DMS 273 (cell line): ENCODE data around the gene USH1C.

Source experiments
- DNase-seq: peaks from one replicate; lab custom pipeline; 2025; ENCODE audit not compliant: unreplicated experiment; lab: John Stamatoyannopoulos, UW

The USH1C gene

DNA sequence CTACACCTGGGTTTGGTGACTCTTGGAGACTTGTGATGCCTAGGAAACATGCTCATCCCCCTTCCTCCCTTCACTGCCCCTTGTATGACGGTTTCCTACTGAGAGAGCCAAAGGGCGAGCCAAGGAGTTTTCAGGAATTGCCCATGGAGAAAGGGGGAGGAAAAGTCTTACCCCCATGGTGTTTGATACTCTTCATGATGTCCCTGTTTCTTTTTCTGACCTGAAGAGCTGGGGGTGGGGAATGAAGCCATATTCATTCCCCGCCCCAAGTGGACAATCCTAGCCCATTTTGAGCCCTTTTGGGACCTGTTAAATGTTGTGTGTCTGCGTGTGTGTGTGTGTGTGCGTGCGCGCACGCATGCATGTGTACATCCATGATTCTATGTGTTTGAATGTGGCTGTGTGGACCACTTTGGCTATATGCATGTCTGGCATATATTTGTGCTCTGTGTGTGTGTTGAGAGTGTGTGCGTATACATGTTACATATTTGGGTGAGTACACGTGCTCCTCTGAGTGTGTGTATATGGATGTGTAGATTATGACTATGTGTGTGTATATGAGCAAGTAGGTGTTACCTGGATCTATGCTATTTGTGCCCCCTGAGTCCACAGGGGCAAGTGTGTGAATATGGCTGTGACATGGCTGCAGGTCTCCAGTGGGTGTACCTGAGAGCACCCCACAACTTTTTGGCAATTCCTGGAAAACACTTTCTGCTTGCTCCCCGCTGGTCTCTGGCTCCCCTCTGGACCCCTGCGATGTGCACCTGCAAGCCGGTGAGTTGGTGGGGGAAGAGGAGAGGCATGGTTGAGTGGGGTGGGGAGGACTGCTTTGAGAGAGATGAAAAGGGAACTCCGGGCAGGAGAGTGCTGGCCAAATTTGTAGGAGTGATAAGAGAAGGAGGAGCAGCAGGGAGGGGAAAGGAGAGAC, 27.5 kb upstream of the USH1C start:
- DNase-seq, result no peak

DNA sequence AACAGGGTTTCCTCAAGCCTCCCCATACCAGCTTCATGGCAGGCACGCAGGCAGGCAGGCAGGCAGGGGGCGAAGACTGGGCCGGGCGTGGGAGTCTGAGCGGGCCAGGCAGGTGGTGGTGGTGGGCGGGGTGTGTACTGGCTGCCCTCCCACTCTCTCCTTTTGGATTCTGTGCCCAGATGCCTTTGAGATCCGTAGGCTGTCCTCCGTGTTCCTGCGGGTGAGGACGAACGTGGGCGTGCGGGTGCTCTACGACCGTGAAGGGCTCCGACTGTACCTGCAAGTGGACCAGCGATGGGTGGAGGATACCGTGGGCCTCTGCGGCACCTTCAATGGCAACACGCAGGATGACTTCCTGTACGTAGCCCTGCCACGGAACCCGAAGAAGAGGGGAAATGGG, 25.8 kb upstream of the USH1C start:
- no peak for DNase-seq

DNA sequence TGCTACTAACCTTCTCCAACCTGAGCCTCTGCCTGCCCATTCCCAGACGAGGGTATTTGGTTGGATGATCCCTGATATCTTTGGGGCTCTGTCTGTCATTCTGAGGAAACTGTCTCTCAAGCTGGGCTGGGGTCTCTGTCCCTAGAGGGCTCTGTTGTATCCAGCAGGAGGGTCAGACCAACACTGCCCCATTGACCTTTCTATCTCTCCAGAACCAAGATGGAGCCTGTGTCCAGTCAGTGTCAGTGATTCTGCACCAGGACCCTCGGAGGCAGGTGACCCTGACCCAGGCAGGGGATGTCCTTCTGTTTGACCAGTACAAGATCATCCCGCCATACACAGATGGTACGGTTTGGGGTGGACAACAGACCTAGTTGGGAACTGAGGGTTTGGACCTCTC, 24.7 kb upstream of the USH1C start:
- DNase-seq, result no peak

DNA sequence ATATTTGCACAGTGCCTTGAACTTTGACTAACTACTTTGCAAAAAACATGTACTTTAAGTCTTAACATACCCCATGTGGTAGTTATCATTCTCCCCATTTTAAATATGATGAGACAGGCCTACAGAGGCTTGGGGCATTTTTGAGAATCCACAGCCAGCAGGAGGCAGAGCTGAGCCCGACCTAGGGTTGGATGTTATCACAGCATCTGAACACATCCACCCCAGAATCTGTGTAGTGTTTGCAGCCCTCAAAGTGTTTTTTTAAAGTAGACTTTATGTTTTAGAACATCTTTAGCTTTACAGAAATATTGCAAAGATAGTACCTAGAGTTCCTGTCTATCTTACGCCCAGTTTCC, 20.4 kb upstream of the USH1C start:
- DNase-seq, result peak; percentile 12

DNA sequence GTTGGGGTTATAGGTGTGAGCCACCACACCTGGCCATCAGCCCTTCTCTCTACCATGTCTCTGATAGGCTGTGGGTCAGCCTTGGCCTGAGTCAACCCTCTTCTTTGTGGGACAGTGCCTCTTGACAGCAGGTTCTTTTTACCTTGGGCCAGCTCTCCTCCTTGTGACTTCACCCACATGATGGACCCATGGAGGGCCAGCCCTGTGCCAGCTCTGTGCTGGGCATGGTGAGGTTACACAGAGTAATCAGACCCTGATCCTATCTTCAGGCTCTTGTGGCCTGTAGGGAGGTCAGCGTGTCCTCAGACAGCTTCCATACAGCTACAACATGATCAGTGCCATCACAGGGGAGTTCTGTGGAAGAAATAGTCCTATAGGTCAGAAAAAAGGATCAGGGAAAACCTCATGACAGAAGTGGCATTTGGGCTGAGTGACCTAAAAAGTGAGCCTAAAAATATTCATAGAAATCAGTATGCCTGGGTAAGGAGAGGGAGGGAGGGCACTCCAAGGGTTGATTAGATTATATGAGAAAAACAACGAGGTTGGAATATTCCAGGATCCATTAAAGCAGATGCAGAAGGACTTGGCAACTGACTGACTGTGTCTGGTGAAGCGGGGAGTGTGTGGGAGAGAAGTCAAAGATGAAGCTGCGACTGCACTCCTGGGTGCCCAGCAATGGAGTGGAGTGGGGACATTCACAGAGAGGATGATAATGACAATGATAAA, 19.9 kb upstream of the USH1C start:
- no peak for DNase-seq

DNA sequence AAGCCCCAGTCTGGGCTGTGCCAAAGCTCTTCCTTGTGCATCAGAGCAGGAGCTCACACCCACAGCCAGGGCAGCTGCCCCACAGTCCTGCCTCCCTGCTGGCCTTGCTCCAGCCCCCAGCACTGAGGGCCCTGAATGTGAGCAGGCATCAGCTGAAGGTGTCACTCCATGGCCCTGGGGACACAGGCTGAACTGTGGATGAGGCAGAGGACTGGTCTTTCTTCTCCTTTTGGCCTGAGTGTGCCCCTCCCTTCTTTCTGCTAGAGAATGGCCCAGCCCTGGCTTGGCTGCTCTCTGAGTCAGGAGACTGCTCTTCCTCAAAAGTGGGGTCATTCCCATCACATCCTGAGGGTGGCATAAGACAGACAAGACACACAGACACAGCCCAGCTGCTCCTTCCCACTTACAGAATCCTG, 19.0 kb upstream of the USH1C start:
- DNase-seq, result peak; percentile 32

DNA sequence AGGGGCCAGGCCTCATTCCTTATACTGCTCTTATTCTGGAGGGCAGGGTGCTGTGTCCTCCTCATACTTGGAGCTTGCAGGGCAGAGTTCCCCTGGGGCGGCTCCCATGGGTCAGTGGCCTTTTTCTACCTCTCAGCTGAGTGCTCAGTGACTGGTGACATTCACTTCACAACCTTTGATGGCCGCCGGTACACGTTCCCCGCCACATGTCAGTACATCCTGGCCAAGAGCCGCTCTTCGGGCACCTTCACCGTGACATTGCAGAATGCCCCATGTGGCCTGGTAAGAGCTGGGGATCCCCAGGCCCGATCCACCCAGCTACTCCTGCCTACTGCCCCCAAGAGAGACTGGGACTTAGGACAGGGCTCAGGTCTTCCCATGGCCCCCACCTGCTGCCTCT, 17.3 kb upstream of the USH1C start:
- DNase-seq, result no peak

DNA sequence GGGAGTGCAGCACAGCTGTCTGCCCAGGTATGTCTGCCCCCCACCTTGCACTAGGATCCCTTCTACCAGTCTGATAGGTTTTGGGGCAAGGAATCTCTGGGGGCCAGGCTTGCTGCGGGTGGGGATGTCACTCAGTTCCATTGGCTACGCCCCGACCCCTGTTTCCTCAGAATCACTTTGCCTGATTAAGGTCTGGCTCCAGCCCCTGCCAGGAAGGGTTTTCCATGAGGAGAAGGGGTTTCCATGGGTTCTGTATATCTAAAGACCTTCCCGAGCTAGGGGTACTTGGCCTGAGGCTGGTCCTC, 16.8 kb upstream of the USH1C start:
- no peak for DNase-seq

DNA sequence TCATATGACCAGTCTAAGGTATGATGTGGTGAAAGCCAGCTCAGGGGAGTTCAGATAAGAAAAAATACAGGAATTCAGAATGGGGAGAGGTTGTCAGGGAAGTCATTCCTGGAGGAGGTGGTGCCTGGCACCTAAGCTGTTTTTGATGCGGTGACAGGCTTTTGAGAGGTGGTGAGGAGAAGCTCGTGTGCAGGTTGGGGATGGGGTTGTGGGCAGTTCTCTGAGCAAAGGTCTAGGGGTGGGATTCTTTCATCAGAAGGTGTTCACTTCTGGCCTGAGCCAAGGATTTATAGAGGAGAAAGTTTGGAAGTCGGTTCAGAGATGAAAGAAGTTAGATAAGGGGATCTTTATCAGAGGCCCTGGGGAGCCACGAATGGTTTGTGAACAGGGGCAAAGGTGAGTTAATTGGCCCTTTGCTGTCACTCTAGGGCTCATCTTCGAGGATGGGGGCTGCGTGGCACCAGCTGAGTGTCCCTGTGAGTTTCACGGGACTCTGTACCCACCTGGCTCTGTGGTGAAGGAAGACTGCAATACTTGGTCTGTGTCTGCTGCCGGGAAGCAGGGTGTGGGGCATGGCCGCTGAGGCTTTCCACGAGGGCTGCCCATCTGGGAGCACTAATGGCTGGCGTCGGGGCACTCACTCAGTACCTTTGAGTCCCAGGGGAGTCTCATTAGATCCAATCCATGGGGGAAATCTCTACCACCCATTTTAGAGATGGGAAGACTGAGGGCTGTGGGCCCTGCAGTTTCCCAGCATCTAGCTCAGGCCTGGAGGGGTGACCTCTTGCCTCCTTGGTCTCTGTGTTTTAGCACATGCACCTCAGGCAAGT, 16.3 kb upstream of the USH1C start:
- no peak for DNase-seq

DNA sequence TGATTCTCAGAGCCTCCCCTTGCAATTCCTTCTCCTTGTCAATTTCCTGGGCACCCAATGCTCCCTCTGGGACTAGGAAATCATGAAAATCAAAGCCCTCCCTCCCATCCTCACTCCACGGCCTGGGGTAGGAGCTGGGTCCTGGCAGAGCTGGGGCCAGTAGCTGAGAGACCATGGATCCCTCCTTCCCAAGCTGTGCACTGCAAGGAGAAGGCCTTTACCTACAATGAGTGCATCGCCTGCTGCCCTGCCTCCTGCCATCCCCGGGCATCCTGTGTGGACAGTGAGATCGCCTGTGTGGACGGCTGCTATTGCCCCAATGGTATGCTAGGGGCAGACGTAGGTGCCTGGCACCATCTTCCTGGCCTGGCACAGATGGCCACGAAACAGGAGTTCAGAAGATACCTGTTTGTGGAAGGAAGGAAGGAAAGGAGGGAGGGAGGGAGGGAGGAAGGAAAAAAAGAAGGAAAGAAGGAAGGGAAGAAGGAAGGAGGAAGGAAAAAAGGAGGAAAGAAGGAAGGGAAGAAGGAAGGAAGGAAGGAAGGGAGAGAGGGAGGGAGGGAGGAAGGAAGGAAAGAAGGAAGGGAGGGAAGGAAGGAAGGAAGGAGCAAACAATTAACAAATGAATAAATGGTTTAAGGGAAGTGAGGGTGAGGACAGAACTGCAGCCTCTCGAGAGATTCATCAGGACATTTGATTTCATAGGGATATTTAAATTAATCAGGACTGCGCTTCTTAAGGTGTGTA, 15.3 kb upstream of the USH1C start:
- no peak for DNase-seq

DNA sequence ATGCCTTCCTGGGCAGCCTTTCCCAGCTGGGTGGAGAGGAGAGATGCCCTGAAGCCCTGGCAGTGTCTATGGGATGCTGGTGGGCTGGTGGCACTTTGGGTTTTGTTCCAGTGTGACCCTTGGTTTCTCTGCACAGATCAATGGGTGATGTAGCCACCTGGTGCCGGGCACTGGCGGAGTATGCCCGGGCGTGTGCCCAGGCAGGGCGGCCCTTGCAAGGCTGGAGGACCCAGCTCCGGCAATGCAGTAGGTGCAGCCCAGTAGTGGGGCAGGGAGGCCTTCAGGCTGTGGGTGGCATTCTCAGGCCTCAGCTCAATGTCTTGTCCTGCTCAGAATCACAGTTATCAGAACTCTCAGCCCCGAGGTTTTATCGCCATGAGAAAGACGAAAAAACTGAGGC, 14.7 kb upstream of the USH1C start:
- no peak for DNase-seq

DNA sequence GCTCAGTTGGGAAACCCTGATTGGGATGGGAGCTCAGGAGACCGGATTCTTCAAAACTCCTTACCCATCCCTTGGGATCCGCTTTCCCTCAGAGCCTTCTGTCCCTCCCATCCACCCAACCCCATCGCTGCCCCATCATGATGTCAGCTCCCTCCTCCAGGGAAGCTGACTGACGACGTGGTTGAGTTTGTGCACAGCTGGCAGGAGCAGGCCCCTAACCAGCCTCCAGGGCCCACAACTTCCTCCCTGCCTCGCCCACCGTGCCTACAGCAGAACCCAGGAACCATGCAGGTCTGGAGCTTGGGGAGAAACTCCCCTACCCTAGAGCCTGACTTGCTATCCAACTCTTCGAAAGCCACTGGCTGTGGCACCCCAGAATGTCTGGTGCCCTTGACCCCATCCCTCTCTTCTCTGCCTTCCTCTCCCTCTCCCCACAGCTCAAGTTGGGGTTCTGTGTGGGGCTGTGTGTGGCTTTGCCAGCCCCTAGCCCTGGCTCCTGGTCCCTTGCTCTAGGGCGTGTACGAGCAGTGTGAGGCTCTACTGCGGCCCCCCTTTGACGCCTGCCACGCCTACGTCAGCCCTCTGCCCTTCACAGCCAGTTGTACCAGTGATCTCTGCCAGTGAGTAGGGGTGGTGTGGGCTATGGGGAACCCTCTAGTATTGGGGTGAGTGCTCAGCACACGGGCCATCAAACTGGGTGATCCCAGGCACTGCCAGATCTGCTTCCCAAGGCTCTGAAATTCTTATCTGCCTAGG, 14.0 kb upstream of the USH1C start:
- no peak for DNase-seq

DNA sequence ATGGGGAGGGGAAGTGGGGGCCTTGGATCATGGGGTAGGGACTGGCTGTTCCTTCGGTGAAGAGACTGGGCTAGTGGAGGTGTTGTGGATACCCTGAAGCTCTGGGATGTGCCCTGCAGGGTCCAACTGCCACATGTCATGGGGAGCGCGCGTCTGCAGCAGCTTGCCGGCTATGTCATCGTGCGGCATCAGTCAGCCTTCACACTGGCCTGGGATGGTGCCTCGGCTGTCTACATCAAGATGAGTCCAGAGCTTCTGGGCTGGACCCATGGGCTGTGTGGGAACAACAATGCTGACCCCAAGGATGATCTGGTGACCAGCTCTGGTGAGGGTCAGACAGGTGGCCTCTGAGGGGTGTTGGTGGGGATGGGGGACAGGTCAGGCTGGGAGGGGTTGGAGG, 12.8 kb upstream of the USH1C start:
- DNase-seq, result no peak

DNA sequence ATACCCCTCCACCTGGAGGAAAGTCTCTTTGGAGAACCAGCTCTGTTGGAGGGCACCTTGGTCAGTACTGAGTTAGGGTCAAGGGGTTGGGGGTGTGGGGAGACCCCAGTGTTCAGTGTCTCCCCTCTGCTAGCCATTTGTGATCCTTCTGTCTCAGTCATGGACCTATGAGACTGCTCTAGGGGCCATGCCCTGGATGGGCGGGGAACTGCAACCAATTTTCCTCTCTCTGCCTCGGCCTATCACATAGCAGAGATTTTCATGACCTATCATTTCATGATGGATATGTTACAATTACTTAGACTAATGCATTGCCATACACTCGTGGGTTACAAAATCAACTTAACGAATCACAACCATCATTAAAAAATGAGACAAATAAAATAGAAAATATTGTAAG, 10.3 kb upstream of the USH1C start:
- no peak for DNase-seq

DNA sequence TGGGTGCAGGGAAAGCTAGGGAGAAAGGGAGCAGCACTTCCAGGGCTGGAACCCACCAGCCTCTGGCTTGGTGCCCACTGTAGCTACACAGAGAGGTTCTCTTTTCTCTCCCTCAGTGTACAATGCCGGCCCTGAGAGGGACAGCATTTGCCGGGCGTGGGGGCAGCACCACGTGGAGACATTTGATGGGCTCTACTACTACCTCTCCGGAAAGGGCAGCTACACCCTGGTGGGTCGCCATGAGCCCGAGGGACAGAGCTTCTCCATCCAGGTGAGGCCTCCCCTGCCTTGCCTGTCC, 9.0 kb upstream of the USH1C start:
- no peak for DNase-seq

DNA sequence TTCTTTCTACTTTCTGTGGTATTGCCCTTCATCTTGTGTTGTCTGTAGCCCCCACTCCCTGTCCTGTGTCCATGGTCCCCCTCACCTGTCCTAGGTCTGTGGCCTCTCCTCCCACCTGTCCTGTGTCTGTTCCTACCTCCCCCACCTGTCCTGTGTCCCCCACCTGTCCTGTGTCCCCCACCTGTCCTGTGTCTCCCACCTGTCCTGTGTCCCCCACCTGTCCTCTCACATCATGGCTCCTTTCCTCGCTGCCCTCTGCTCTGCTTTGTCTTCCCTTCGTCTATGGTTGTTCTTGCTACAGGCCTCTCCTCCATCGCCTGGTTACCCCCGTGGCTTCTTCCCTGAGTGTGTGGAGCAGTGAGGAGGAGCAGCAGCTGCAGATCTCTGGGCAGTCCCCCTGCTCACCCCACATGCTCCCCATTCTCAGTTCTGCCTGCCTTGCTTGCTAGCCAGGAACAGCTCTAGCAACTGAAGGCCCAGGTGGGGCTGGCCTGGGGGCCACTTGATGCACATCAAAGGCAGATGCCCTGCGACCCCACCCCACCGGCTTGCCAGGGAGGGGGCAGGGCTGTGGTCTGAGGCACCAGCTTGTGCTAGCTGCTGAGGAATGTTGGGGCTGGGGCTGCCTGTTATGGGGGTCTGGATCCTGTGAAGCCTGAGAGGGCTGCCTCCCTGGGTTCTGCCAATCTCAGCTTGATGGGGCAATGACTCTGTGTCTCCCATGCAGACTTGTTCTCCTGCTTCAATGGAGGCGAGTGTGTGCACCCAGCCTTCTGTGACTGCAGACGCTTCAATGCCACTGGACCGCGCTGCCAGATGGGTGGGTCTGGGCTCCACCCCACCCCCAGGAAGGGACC, 8.4 kb upstream of the USH1C start:
- DNase-seq, result no peak

DNA sequence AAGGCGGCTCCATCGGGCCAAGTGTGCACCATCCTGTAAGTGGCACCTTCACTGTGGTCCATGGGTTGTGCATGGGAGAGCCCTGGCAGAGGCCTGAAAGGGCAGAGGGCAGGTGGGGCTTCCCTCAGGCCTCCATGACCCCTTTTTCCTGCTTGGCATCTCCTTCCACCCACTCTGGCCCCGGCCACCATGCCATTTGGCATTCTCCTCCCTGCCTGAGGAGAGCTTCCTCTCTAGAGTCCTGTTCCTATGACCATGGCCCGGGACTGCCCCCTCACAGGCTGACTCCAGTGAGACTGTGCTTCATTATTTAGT, 7.8 kb upstream of the USH1C start:
- DNase-seq, result no peak

DNA sequence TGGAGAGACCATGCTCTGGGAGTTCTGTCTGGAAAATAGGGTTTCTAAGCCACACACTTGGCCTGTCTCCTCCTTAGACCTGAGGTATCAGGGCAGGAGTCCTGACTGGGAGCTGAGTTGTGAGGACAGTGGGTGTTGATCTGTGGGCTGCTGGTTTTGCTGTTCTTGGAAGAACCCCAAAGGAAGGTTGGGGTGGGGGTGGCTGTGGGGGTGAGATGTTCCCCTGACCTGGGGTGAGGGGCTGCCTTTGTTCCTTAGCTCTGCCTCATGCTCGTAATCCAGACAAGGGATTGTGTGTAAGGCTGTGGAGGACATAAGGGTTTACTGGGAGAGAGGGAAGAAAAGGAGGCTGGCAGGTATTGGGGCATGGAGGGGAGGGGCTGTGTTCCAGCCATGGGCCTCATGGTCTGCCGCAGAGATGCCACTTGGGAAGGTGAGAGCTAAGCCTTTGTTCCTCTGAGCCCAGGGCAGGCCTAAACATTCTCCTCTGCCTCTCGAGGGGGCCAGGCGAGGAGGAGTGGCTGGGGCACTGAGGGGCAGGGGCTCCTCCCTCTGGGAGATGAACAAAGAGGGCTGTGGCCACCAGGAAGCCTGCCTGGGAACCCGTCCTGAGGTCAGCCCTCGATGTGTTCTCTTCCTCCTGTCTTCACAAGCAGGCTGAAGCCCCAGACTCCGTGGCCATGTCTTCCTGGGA, 7.3 kb upstream of the USH1C start:
- DNase-seq, result no peak
